Measurements from ENCODE around the gene TPST1. TPM values are rescaled to one million over a fixed set of nuclear protein-coding genes. Genes with fewer than 3 reads are reported as not detected.

The TPST1 gene
- total RNA-seq, 1 experiment from 2014 or later = 58.8 TPM

DNA sequence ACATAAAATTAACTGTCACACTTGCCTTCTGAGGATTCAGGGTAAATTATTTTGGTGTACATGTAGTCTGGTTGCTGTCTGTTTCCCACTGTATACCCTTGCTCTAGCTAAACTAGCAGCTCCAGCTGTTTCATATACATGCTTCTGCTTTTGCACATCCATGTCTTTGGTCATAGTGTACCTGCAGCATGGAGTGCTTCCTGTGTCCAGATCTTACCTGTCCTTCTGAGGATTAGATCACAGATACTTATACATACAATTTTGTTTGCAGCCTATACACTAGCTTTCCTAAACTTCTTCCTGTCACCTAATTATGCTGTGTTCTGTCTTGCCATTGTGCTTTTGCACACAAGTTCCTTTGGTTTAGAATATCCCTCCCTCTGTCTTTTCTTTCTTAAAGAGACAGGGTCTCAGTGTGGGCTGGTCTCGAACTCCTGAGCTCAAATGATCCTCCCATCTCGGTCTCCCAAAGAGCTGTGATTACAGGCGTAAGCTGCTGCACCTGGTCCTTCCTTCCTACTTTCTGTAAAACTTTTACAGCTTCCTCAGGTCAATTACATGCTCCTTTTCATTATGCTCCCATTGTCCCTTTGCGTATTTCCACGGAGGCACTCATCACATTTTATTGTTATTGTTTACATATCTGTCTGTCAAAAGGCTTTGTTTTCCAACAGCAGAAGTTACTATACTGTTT, 33.8 kb downstream of the TPST1 start:
- DNase-seq (ENCODE audit: low spot score) = no peak

- DNase-seq (ENCODE audit: low spot score) = no peak
Observed at GRCh38 chr7:66239467-66239856, 34.3 kb downstream of the TPST1 start.

DNA sequence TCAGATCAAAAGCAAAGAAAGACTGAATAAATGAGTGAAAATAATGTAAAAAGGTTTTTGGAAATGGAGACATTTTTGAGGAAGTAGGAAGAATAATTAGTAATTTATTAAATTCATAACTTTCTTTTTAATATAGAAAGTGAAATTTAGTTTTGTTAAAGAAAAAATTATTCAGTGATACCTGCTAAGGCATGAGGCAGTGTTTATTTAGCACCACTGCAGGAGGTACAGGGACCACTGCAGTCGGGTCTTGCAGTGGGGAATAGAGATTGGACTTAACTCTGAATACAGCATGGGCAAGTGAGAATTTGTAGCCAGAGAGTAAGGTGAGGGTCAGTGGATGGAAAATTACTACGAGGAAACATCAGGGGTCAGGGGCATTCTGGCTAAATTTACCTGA, 39.9 kb downstream of the TPST1 start:
- no peak for DNase-seq (ENCODE audit: low spot score)

- DNase-seq (ENCODE audit: low spot score) = no peak
Observed at GRCh38 chr7:66246554-66247171, 41.5 kb downstream of the TPST1 start.

GRCh38 chr7:66247380-66248078, 42.4 kb downstream of the TPST1 start:
- no peak for DNase-seq (ENCODE audit: low spot score)

GRCh38 chr7:66250711-66251110, 45.6 kb downstream of the TPST1 start:
- peak; percentile 91 for DNase-seq (ENCODE audit: low spot score)

DNA sequence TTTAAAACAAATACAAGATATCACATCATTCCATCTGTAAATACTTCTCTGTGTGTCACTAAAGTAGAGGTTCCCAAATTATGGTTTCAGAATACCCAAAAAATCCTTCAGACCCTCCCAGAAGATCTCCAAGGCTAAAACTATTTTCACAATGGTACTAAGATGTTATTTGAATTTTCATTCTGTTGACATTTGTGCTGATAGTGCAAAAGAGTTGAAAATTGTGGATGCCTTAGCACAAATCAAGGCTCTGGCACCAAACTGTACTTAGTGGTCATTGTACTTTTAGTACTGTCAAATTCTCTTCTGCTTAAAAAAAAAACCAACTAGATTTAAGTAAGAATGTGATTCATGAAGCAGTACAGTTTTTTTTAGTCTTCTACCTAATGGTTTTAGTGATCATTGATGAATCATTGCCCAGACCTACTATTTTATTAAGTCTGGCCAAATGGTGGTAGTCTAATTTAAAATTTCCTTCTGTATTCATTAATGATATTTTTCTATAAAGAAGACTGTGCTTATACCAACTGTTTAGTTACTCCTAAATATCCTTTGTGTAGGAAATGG, 50.5 kb downstream of the TPST1 start:
- no peak for DNase-seq (ENCODE audit: low spot score)

DNA sequence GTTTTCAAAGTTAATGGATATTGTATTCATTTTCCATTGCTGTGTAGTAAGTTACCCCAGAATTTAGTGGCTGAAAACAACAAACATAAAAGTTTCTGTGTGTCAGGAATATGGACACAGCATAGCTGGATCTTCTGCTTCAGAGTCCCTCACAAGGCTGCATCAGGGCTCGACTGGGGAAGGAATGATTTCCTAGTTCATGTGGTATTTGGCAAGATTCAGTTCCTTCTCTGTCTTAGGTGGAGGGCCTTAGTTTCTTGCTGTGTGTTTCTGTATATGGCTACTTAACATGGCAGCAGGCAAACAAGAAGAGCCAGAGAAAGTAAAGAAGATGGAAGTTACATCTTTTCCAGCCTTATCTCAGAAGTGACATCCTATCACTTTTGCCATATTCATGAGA, 51.1 kb downstream of the TPST1 start:
- DNase-seq (ENCODE audit: low spot score) = no peak

DNA sequence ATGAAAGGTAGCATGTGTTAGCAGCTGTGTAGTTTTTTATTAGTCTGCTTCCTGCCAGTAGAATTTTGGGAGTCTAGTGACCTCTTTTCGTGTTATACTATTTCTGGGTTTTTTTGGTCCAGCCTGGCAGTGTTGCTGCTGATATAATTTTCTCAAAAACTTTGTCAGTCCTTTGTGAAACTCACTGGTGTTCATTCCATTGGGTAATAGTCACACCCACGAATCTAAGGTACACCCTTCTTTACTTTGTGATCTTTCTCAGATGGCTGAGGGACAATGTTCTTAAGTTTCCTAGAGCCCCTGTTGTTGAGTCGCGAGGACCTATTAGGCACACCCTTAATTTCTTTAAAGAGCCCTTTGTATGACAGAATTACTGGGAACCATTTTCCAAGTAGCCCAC, 52.3 kb downstream of the TPST1 start:
- no peak for DNase-seq (ENCODE audit: low spot score)

- no peak for DNase-seq (ENCODE audit: low spot score)
Observed at GRCh38 chr7:66258409-66258808, 53.3 kb downstream of the TPST1 start.

GRCh38 chr7:66261941-66262340, 56.8 kb downstream of the TPST1 start:
- no peak for DNase-seq (ENCODE audit: low spot score)

DNA sequence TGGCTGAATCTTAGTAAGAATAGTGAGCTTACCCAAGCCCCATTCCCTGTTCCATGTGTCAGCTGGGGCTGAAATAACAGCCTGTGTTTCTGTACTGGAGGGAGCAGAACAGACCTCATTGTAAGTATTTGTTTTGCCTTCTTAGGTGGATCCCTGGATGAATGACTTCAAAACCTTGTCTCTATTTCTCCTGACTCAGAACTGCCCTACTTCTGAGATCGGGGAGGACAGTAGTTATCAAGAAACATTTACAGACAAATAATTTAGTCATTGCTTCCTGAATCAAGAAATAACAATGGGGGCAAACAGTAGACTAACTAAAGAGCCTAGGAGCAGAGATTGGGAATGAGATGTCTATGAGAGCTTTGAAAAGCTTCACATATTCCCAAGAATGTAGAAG, 58.8 kb downstream of the TPST1 start:
- no peak for DNase-seq (ENCODE audit: low spot score)

DNA sequence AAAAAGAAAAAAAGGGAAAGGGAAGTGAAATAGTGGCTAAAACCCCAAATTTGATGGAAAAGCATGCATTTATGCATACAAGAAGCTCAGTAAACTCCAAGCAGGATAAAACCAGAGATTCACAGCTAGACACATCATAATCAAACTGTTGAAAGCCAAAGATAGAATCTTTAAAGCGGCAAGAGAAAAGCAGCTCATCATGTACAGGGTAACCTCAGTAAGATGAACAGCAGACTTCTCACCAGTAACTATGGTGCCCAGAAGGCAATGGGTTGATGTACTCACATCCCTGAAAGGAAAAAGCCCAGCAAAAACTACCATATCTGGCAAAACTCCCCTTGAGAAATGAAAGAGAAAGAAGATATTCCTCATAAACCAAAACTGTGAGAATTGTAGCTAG, 60.4 kb downstream of the TPST1 start:
- DNase-seq (ENCODE audit: low spot score) = peak; percentile 65

DNA sequence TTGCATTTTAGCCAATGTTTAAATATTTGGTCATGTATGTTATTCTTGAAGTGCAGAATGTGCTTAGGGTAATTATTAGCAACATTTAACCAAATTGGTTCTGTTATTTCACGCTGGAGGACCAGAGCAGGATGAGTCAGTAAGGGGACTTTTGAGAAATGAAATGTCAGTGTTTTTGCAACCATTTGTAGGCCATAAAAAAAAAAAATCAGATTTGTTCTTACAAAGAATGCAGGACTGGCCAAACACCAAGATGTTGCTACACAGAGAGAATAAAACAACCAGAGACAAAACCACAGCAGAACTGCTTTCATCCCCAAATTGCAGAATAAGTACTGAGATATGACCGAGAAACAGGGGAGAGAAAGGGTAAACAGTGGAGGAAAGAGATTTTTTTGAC, 62.1 kb downstream of the TPST1 start:
- peak; percentile 36 for DNase-seq (ENCODE audit: low spot score)

- no peak for DNase-seq (ENCODE audit: low spot score)
Observed at GRCh38 chr7:66269978-66270377, 64.8 kb downstream of the TPST1 start.

- no peak for DNase-seq (ENCODE audit: low spot score)
Observed at GRCh38 chr7:66272321-66272720, 67.2 kb downstream of the TPST1 start.

DNA sequence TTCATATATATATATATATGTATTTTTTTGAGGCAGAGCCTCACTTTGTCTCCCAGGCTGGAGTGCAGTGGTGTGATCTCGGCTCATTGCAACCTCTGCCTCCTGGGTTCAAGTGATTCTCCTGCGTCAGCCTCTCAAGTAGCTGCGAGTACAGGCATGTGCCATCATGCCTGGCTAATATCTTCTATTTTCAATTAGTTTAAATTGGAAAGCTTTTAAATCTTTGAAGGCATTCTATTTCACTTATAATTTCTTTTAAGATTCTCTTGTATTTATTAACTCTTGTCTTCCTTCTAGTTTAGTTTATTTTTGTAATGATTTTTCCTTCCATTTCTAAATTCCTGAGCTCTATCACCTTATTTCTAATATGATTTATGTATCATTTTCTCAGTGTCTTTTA, 71.2 kb downstream of the TPST1 start:
- DNase-seq (ENCODE audit: low spot score) = no peak

- DNase-seq (ENCODE audit: low spot score) = no peak
Observed at GRCh38 chr7:66277492-66277891, 72.4 kb downstream of the TPST1 start.

DNA sequence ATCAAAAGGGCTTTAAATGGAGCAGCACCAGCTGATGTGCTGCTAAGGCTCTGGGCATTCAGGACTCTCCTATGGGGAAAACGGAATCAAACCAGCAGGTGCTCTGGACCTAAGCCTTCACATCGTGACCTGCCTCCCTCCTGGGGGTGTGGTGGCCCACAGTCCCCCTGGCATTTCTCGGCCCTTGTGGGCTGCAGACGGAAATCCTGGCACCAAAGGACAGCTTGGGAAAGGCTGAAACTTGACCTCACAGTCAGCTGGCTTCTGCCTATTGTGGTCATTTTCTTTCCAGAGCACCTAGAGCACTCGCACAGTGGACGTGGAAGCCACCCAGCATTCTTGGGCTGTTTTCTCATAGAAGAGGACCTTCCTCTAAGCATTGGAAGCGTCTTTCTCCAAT, 74.8 kb downstream of the TPST1 start:
- DNase-seq (ENCODE audit: low spot score) = no peak

GRCh38 chr7:66281678-66282590, 76.8 kb downstream of the TPST1 start:
- DNase-seq (ENCODE audit: low spot score) = peak; percentile 97

GRCh38 chr7:66282591-66282935, 77.4 kb downstream of the TPST1 start:
- DNase-seq (ENCODE audit: low spot score) = no peak
